ENCODE results near the gene HNF4A.
A peak's percentile ranks its signal among the peaks of the same experiment; 100 is the strongest.

The HNF4A gene

GRCh38 chr20:44475694-44476560 lies 120.4 kb downstream of the HNF4A start, which contains the start of gene TTPAL:
TTPAL (plus strand) TSS chr20:44475874; CDS start chr20:44480000, 4,126 bp downstream.
- DNase-seq: peak; percentile 91

GRCh38 chr20:44477151-44477550 lies 121.7 kb downstream of the HNF4A start:
- no peak for DNase-seq

- DNase-seq: no peak
Observed at GRCh38 chr20:44478206-44478605, 122.7 kb downstream of the HNF4A start.

GRCh38 chr20:44479643-44480042 lies 124.1 kb downstream of the HNF4A start:
- no peak for DNase-seq

- DNase-seq: no peak
Observed at GRCh38 chr20:44480097-44480496, 124.6 kb downstream of the HNF4A start.

GRCh38 chr20:44481719-44482416 lies 126.4 kb downstream of the HNF4A start:
- no peak for DNase-seq

GRCh38 chr20:44483112-44483511 lies 127.6 kb downstream of the HNF4A start:
- no peak for DNase-seq

Data from activated T-cell treated with anti-CD3 and anti-CD28 coated beads, Interleukin-2, amount 50 U/mL, for 1 hour (primary cell).